ENCODE measurements around the gene VWA5B1. TPM values are rescaled to one million over a fixed set of nuclear protein-coding genes. Genes with fewer than 3 reads are reported as not detected.
A peak's percentile ranks its signal among the peaks of the same experiment; 100 is the strongest.

The VWA5B1 gene
- total RNA-seq, 4 donors from 2014 or later, result 0.16 TPM; not detected in 3

DNA sequence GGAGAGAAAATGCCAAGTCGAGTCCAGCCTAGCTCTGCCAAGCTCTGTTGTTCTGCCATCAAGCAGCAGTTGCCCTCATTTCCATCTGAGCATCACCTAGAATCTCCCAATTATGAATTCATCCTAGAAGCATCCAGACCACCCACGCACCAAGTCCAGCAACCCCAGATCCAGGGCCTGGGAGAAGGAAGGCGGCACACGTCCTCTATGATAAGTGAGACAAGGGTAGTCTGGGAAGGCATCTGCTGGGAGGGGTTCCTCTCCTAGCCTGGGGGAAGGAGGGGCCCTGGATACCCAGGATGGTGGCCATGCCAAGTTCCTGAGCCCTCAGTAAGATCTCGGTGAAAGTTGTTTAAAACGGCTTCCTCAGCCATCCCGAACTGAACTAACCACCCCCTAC lies 70.7 kb downstream of the VWA5B1 start:
- DNase-seq (ENCODE audit: low spot score in 2 of 2), result no peak
- Histone ChIP-seq H3K4me3 (no peak overlapping the region), H3K27me3 (peaks cover 54% of the 10 kb centered on the region), H3K9me3 (no peaks in the 10 kb centered on the region), H3K27ac (no peak overlapping the region), H3K4me1 (peaks cover 39% of the 10 kb centered on the region), H3K36me3 (no peaks in the 10 kb centered on the region)
- WGBS, result 76% methylated on average over 4 of the region's 7 CpGs
- no peak for TF ChIP-seq POLR2A (IDR thresholded peaks at IDR 0.05)
- no peak for TF ChIP-seq EP300 (IDR thresholded peaks at IDR 0.05)
- no peak for TF ChIP-seq POLR2AphosphoS5 (IDR thresholded peaks at IDR 0.05)
- TF ChIP-seq CTCF (IDR thresholded peaks at IDR 0.05), result no peak

GRCh38 chr1:20361805-20362381 lies 71.2 kb downstream of the VWA5B1 start:
- 54% methylated on average over 3 of the region's 8 CpGs for WGBS
- DNase-seq (ENCODE audit: low spot score in 2 of 2), result no peak
- Histone ChIP-seq H3K4me1 (peaks cover 40% of the 10 kb centered on the region), H3K4me3 (no peak overlapping the region), H3K9me3 (no peaks in the 10 kb centered on the region), H3K27me3 (peaks cover 59% of the 10 kb centered on the region), H3K27ac (no peak overlapping the region), H3K36me3 (no peaks in the 10 kb centered on the region)
- no peak for TF ChIP-seq POLR2A (IDR thresholded peaks at IDR 0.05)
- no peak for TF ChIP-seq POLR2AphosphoS5 (IDR thresholded peaks at IDR 0.05)
- no peak for TF ChIP-seq EP300 (IDR thresholded peaks at IDR 0.05)
- peak; percentile 21 to 80 for TF ChIP-seq CTCF (IDR thresholded peaks at IDR 0.05)

- no peaks in the 10 kb centered on the region for H3K9me3 ChIP-seq
- H3K27me3 ChIP-seq, result peaks cover 68% of the 10 kb centered on the region
- peaks cover 35% of the 10 kb centered on the region for H3K4me1 ChIP-seq
- H3K4me3 ChIP-seq, result no peak overlapping the region
- 96% methylated on average over 2 of the region's 2 CpGs for WGBS
- H3K36me3 ChIP-seq, result no peaks in the 10 kb centered on the region
- DNase-seq (ENCODE audit: low spot score in 2 of 2), result no peak
- no peak overlapping the region for H3K27ac ChIP-seq
- no peak for TF ChIP-seq EP300 (IDR thresholded peaks at IDR 0.05)
- TF ChIP-seq POLR2AphosphoS5 (IDR thresholded peaks at IDR 0.05), result no peak
- TF ChIP-seq POLR2A (IDR thresholded peaks at IDR 0.05), result no peak
- no peak for TF ChIP-seq CTCF (IDR thresholded peaks at IDR 0.05)
Measured at GRCh38 chr1:20362856-20363255, 72.2 kb downstream of the VWA5B1 start.

DNA sequence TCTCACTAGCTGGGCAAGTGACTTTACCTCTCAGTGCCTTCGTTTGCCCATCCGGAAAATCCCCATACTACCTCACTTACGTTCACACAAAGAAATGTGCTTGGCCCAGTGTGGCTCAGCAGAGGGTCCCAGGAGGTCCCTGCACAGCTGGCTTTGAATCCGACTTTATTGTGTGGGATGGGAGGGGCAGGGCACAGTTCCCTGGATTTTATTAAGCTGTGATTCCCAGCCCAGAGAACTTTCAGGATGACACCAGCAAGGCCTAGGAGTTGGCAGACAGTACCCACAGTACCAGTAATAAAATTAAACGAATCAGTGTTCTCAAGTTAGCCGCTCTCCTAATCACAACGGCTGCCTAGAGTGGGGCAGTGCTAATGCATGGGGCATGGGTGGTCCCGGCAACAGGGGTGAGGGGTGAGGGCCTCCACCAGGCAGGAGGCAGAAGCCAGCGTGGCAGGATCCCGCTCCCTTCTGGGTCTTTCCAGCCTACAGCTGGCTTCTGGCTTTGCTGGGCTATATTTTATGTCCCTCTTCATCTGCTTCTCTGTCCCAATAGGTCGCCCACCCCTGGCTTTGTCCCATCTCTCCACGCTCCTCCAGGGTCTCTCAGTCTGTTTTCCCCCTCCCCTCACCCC lies 74.9 kb downstream of the VWA5B1 start:
- TF ChIP-seq EP300 (IDR thresholded peaks at IDR 0.05) (no peak), CTCF (IDR thresholded peaks at IDR 0.05) (no peak), POLR2A (IDR thresholded peaks at IDR 0.05) (no peak), POLR2AphosphoS5 (IDR thresholded peaks at IDR 0.05) (no peak)
- WGBS, result 41% methylated on average over 11 of the region's 12 CpGs
- peaks cover 89% of the 10 kb centered on the region for H3K27me3 ChIP-seq
- no peak overlapping the region for H3K27ac ChIP-seq
- H3K36me3 ChIP-seq, result no peaks in the 10 kb centered on the region
- H3K4me3 ChIP-seq, result peak overlapping the region; percentile 44
- no peaks in the 10 kb centered on the region for H3K9me3 ChIP-seq
- peaks cover 17% of the 10 kb centered on the region for H3K4me1 ChIP-seq
- DNase-seq (ENCODE audit: low spot score in 2 of 2), result no peak

DNA sequence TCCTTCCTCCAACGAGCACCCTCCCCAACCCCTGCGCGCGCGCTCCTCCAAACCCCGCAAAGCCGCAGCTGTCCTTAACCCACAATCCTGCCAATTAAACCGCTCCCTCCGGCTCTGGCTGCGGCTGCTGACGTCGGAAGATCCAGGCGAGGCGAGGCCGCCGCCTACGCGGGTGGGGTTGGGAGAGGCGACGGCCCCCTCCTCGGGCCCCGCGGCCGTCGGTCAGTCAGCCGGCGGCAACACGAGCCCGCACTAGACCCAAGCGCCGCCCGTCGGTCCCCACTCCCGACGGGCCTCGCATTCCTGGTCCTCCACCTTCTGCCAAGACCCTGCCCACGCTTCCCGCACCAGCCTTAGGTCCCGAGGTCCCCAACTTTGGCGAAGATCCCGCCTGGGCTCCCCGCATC lies 75.4 kb downstream of the VWA5B1 start:
- Histone ChIP-seq H3K9me3 (no peaks in the 10 kb centered on the region), H3K27ac (no peak overlapping the region), H3K4me1 (peaks cover 17% of the 10 kb centered on the region), H3K27me3 (peaks cover 89% of the 10 kb centered on the region), H3K36me3 (no peaks in the 10 kb centered on the region), H3K4me3 (peak overlapping the region; percentile 44)
- 3% methylated on average over 23 of the region's 42 CpGs for WGBS
- TF ChIP-seq POLR2AphosphoS5 (IDR thresholded peaks at IDR 0.05), result no peak
- no peak for TF ChIP-seq POLR2A (IDR thresholded peaks at IDR 0.05)
- DNase-seq (ENCODE audit: low spot score in 2 of 2), result no peak
